CD4-positive, alpha-beta memory T cell (primary cell): ENCODE results near the gene ACCS. TPM values are rescaled to one million over a fixed set of nuclear protein-coding genes. Genes with fewer than 3 reads are reported as not detected.

Source experiments
- CTCF ChIA-PET: fragments of 350-600 bp; sonication (Branson Sonifier 250); formaldehyde crosslinking; loops from one replicate; lab custom pipeline; 2021; ENCODE audit warnings: inconsistent platforms; ENCODE audit not compliant: partially characterized antibody; lab: Charles Lee
- POLR2A ChIA-PET: fragments of 350-600 bp; sonication (Branson Sonifier 250); formaldehyde crosslinking; loops from one replicate; lab custom pipeline; 2021; ENCODE audit not compliant: partially characterized antibody; lab: Charles Lee
- DNase-seq, 5 donors: peaks; one replicate each; pipeline versions ENCODE4 v3.0.0 to v3.0.0-alpha.2; 2020 to 2022; ENCODE audit warnings: mixed read lengths in 1 of 5
- H3K27ac ChIP-seq: one replicate; pipeline ENCODE4 v1.7.0; 2013; ENCODE audit warnings: low read depth, low read length
- H3K27me3 ChIP-seq: 2 replicates; pipeline ENCODE4 v1.7.0; 2013; ENCODE audit warnings: mild to moderate bottlenecking, low read length, moderate library complexity; ENCODE audit not compliant: insufficient read depth
- H3K36me3 ChIP-seq: 2 replicates; pipeline ENCODE4 v1.7.0; 2013; ENCODE audit warnings: mild to moderate bottlenecking, low read length, moderate library complexity; ENCODE audit not compliant: insufficient read depth
- H3K4me1 ChIP-seq: 2 replicates; pipeline ENCODE4 v1.7.0; 2013; ENCODE audit warnings: mild to moderate bottlenecking, low read length, moderate library complexity; ENCODE audit not compliant: insufficient read depth
- H3K4me3 ChIP-seq, 2 donors: one replicate each; pipeline ENCODE4 v1.7.0; 2013; ENCODE audit warnings: low read length in 2 of 2, mild to moderate bottlenecking in 1 of 2
- H3K9me3 ChIP-seq, 2 donors: one replicate each; pipeline ENCODE4 v1.7.0; 2013; ENCODE audit warnings: low read length in 2 of 2, control low read depth in 1 of 2; ENCODE audit not compliant: control insufficient read depth in 1 of 2
- H3K27ac Mint-ChIP-seq, 7 donors: one replicate each; pipeline ENCODE4 v1.8.0; 2020 to 2021; ENCODE audit warnings: mixed read lengths in 7 of 7, mild to moderate bottlenecking in 6 of 7, inconsistent platforms in 3 of 7, moderate library complexity in 3 of 7
- H3K27me3 Mint-ChIP-seq, 2 donors: one replicate each; pipeline ENCODE4 v1.8.0; 2020 to 2021; ENCODE audit warnings: mixed read lengths in 2 of 2
- H3K36me3 Mint-ChIP-seq, 2 donors: one replicate each; pipeline ENCODE4 v1.8.0; 2020 to 2021; ENCODE audit warnings: mixed read lengths in 2 of 2, inconsistent platforms in 1 of 2, mild to moderate bottlenecking in 1 of 2
- H3K4me1 Mint-ChIP-seq, 4 donors: one replicate each; pipeline ENCODE4 v1.8.0; 2020 to 2021; ENCODE audit warnings: mixed read lengths in 4 of 4, mild to moderate bottlenecking in 1 of 4
- H3K4me3 Mint-ChIP-seq, 8 donors: one replicate each; pipeline ENCODE4 v1.8.0; 2020 to 2021; ENCODE audit warnings: mixed read lengths in 8 of 8, mild to moderate bottlenecking in 7 of 8, moderate library complexity in 6 of 8, inconsistent platforms in 3 of 8
- H3K9me3 Mint-ChIP-seq, 8 donors: one replicate each; pipeline ENCODE4 v1.8.0; 2020 to 2021; ENCODE audit warnings: mixed read lengths in 8 of 8, mild to moderate bottlenecking in 5 of 8, inconsistent platforms in 3 of 8, moderate library complexity in 1 of 8
- intact Hi-C: fragments of 100-400 bp; cut with micrococcal nuclease; formaldehyde crosslinking; loops from one replicate; pipeline ENCODE4 v1.15.1; 2023
- polyA plus RNA-seq, 2 donors: library from polyadenylated mRNA; unstranded; fragments of 300-500 nt; fragmentation: Illumina TruSeq; gene quantifications; one replicate each; pipeline ENCODE4 v1.2.3, GENCODE V29; 2021
- total RNA-seq, 2 experiments: library from RNA; stranded (reverse); gene quantifications; one replicate each; pipeline ENCODE4 v1.2.3, GENCODE V29; 2021

Gene ACCS
- total and polyA plus RNA-seq, 4 experiments from 2014 or later = 1.6 to 78.9 (median 40.1) TPM

GRCh38 chr11:44078794-44079193 lies 12.7 kb downstream of the ACCS start:
- H3K36me3 Mint-ChIP-seq = peaks cover 53 to 77% of the 10 kb centered on the region in 2 donors
- H3K27ac Mint-ChIP-seq = no peak overlapping the region
- Histone ChIP-seq H3K36me3 (no peaks in the 10 kb centered on the region), H3K27me3 (no peaks in the 10 kb centered on the region), H3K27ac (no peak overlapping the region), H3K4me1 (no peaks in the 10 kb centered on the region), H3K4me3 (no peak overlapping the region), H3K9me3 (no peaks in the 10 kb centered on the region)
- ChIA-PET CTCF (no interaction called here), POLR2A (no interaction called here)
- H3K4me3 Mint-ChIP-seq = no peak overlapping the region
- H3K9me3 Mint-ChIP-seq = peaks cover 0 to under 1% (median 0%) of the 10 kb centered on the region in 8 donors
- no peak for DNase-seq
- no peaks in the 10 kb centered on the region for H3K4me1 Mint-ChIP-seq
- no peaks in the 10 kb centered on the region for H3K27me3 Mint-ChIP-seq
- intact Hi-C loops = no loop called here

- ChIA-PET CTCF (no interaction called here), POLR2A (no interaction called here)
- no peak for DNase-seq
- Mint-ChIP-seq H3K27me3 (no peaks in the 10 kb centered on the region), H3K27ac (no peak overlapping the region), H3K4me1 (no peaks in the 10 kb centered on the region), H3K9me3 (peaks cover 0 to 3% (median 0%) of the 10 kb centered on the region in 8 donors), H3K4me3 (no peak overlapping the region), H3K36me3 (peaks cover 58 to 77% of the 10 kb centered on the region in 2 donors)
- no peak overlapping the region for H3K4me3 ChIP-seq
- no peaks in the 10 kb centered on the region for H3K4me1 ChIP-seq
- intact Hi-C loops = no loop called here
- no peaks in the 10 kb centered on the region for H3K9me3 ChIP-seq
- H3K27ac ChIP-seq = no peak overlapping the region
- no peaks in the 10 kb centered on the region for H3K36me3 ChIP-seq
- H3K27me3 ChIP-seq = no peaks in the 10 kb centered on the region
Measured at GRCh38 chr11:44079376-44079775, 13.3 kb downstream of the ACCS start.

GRCh38 chr11:44080951-44081350 lies 14.9 kb downstream of the ACCS start:
- Histone ChIP-seq H3K4me3 (no peak overlapping the region), H3K27me3 (no peaks in the 10 kb centered on the region), H3K27ac (no peak overlapping the region), H3K9me3 (no peaks in the 10 kb centered on the region), H3K4me1 (no peaks in the 10 kb centered on the region), H3K36me3 (no peaks in the 10 kb centered on the region)
- no peak overlapping the region for H3K27ac Mint-ChIP-seq
- CTCF ChIA-PET = no interaction called here
- intact Hi-C loops = no loop called here
- H3K4me1 Mint-ChIP-seq = no peaks in the 10 kb centered on the region
- POLR2A ChIA-PET = no interaction called here
- H3K36me3 Mint-ChIP-seq = peaks cover 55 to 76% of the 10 kb centered on the region in 2 donors
- H3K9me3 Mint-ChIP-seq = peaks cover 0 to 10% (median 2%) of the 10 kb centered on the region in 8 donors
- no peaks in the 10 kb centered on the region for H3K27me3 Mint-ChIP-seq
- H3K4me3 Mint-ChIP-seq = no peak overlapping the region
- DNase-seq = no peak

- Histone ChIP-seq H3K27me3 (no peaks in the 10 kb centered on the region), H3K9me3 (no peaks in the 10 kb centered on the region), H3K4me3 (no peak overlapping the region), H3K27ac (no peak overlapping the region), H3K4me1 (no peaks in the 10 kb centered on the region), H3K36me3 (no peaks in the 10 kb centered on the region)
- no peak for DNase-seq
- H3K36me3 Mint-ChIP-seq = peaks cover 55 to 62% of the 10 kb centered on the region in 2 donors
- ChIA-PET POLR2A (no interaction called here), CTCF (interaction anchor here (5.0 kb wide), 1 partner anchor 12 kb away, joined by 32 read pairs; the partner anchor contains the start of gene EXT2)
- no peak overlapping the region for H3K27ac Mint-ChIP-seq
- intact Hi-C loops = no loop called here
- H3K9me3 Mint-ChIP-seq = peaks cover 0 to 10% (median 2%) of the 10 kb centered on the region in 8 donors
- no peaks in the 10 kb centered on the region for H3K4me1 Mint-ChIP-seq
- H3K27me3 Mint-ChIP-seq = no peaks in the 10 kb centered on the region
- no peak overlapping the region for H3K4me3 Mint-ChIP-seq
Measured at GRCh38 chr11:44082645-44083044, 16.6 kb downstream of the ACCS start.

GRCh38 chr11:44083433-44083832 lies 17.4 kb downstream of the ACCS start:
- H3K4me3 ChIP-seq = no peak overlapping the region
- H3K27ac ChIP-seq = no peak overlapping the region
- H3K36me3 ChIP-seq = no peaks in the 10 kb centered on the region
- no peaks in the 10 kb centered on the region for H3K9me3 ChIP-seq
- Mint-ChIP-seq H3K4me1 (no peaks in the 10 kb centered on the region), H3K27ac (no peak overlapping the region), H3K4me3 (no peak overlapping the region), H3K27me3 (no peaks in the 10 kb centered on the region), H3K9me3 (peaks cover 0 to 10% (median 2%) of the 10 kb centered on the region in 8 donors), H3K36me3 (peaks cover 54 to 61% of the 10 kb centered on the region in 2 donors)
- H3K4me1 ChIP-seq = no peaks in the 10 kb centered on the region
- POLR2A ChIA-PET = no interaction called here
- no peak for DNase-seq
- CTCF ChIA-PET = interaction anchor here (5.0 kb wide), 1 partner anchor 11 kb away, joined by 32 read pairs; the partner anchor contains the start of gene EXT2
- intact Hi-C loops = no loop called here
- H3K27me3 ChIP-seq = no peaks in the 10 kb centered on the region

GRCh38 chr11:44083906-44084305 lies 17.8 kb downstream of the ACCS start:
- Mint-ChIP-seq H3K4me3 (no peak overlapping the region), H3K27me3 (no peaks in the 10 kb centered on the region), H3K27ac (no peak overlapping the region), H3K36me3 (peaks cover 49 to 56% of the 10 kb centered on the region in 2 donors), H3K9me3 (peaks cover 0 to 10% (median 2%) of the 10 kb centered on the region in 8 donors), H3K4me1 (no peaks in the 10 kb centered on the region)
- Histone ChIP-seq H3K27ac (no peak overlapping the region), H3K4me3 (no peak overlapping the region), H3K36me3 (no peaks in the 10 kb centered on the region), H3K9me3 (no peaks in the 10 kb centered on the region), H3K4me1 (no peaks in the 10 kb centered on the region), H3K27me3 (no peaks in the 10 kb centered on the region)
- intact Hi-C loops = no loop called here
- ChIA-PET POLR2A (no interaction called here), CTCF (interaction anchor here (1.2 to 5.0 kb wide), 2 partner anchors 11 to 20 kb away, joined by 4 to 32 read pairs; partner anchors contain the start of gene EXT2)
- DNase-seq = no peak

GRCh38 chr11:44085330-44085729 lies 19.3 kb downstream of the ACCS start:
- intact Hi-C loops = no loop called here
- H3K27ac Mint-ChIP-seq = no peak overlapping the region

More at GRCh38 chr11:44085330-44085729, 19.3 kb downstream of the ACCS start:
- Histone ChIP-seq H3K4me3 (no peak overlapping the region), H3K27ac (no peak overlapping the region), H3K4me1 (no peaks in the 10 kb centered on the region), H3K36me3 (no peaks in the 10 kb centered on the region), H3K9me3 (no peaks in the 10 kb centered on the region), H3K27me3 (no peaks in the 10 kb centered on the region)
- ChIA-PET POLR2A (no interaction called here), CTCF (interaction anchor here (1.4 to 5.0 kb wide), 2 partner anchors 9 to 26 kb away, joined by 4 to 32 read pairs; partner anchors contain the start of gene EXT2)
- peaks cover 0 to 10% (median 2%) of the 10 kb centered on the region in 8 donors for H3K9me3 Mint-ChIP-seq
- no peak overlapping the region for H3K4me3 Mint-ChIP-seq
- H3K27me3 Mint-ChIP-seq = no peaks in the 10 kb centered on the region
- no peaks in the 10 kb centered on the region for H3K4me1 Mint-ChIP-seq
- no peak for DNase-seq
- H3K36me3 Mint-ChIP-seq = peaks cover 40 to 42% of the 10 kb centered on the region in 2 donors
